Measurements from ENCODE around the gene CELSR2. TPM values are rescaled to one million over a fixed set of nuclear protein-coding genes. Genes with fewer than 3 reads are reported as not detected.
A peak's percentile ranks its signal among the peaks of the same experiment; 100 is the strongest.
"Not testable (repeated sequence)": the region's sequence is repeated elsewhere in the genome, so short reads cannot be mapped to it uniquely, and the experiment has no call there.

CELSR2 gene
- total RNA-seq, 1 experiment from 2014 or later, result 7.8 TPM

DNA sequence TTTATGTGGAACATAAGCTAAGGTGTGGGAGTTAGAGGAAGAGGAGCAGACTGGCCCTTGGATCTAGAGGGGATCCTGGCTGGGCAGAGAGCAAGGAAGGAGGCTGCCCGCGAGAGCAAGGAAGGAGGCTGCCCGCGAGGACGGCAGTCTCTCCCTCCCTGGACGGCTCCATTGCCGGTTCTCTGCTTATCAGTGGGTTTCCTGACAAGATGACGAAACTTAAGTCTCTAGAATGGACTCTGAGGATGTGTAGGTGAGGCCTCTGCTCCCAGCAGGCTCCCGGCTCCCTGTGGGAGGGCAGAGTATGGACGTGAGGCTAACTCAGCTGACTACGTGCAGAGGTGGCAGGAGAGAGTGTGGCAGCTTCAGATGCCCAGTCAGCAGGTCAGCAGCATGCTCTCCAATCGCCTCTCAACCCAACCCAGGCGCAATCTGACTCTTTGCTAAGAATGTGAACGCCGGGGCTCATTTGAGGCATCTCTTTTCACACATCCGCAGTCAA is 51.4 kb downstream of the CELSR2 start:
- H3K27me3 ChIP-seq (ENCODE audit: control insufficient read depth, insufficient read depth, low read length), result no peaks in the 10 kb centered on the region; the same call in 1 of the 2 replicates
- peak; percentile 46 for DNase-seq
- no peak overlapping the region for H3K4me3 ChIP-seq (ENCODE audit: insufficient read depth, low read depth, low read length)
- H3K36me3 ChIP-seq (replicated peaks; ENCODE audit: control insufficient read depth, insufficient read depth, low read length), result no peaks in the 10 kb centered on the region

DNA sequence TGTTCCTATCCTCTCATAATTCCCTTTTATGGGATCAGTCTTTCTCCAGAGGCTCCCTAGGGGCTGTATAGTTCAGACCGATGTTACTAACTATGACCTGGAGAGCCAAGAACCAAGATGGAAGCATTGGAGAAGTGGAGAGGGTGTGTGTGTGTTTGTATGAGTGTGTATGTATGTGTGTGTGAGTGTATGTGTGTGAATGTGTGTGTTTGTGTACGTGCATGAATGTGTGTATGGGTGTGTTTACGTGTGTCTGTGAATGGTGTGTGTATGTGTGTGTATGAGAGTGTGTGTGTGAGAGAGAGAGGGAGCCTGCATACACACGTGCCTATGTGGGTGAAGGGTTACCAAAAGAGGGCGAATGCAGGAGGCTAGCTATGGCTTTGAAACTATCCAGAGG is 52.5 kb downstream of the CELSR2 start:
- DNase-seq, result no peak
- no peaks in the 10 kb centered on the region for H3K36me3 ChIP-seq (replicated peaks; ENCODE audit: control insufficient read depth, insufficient read depth, low read length)
- H3K4me3 ChIP-seq (ENCODE audit: insufficient read depth, low read depth, low read length), result no peak overlapping the region
- no peaks in the 10 kb centered on the region; the same call in 1 of the 2 replicates for H3K27me3 ChIP-seq (ENCODE audit: control insufficient read depth, insufficient read depth, low read length)

DNA sequence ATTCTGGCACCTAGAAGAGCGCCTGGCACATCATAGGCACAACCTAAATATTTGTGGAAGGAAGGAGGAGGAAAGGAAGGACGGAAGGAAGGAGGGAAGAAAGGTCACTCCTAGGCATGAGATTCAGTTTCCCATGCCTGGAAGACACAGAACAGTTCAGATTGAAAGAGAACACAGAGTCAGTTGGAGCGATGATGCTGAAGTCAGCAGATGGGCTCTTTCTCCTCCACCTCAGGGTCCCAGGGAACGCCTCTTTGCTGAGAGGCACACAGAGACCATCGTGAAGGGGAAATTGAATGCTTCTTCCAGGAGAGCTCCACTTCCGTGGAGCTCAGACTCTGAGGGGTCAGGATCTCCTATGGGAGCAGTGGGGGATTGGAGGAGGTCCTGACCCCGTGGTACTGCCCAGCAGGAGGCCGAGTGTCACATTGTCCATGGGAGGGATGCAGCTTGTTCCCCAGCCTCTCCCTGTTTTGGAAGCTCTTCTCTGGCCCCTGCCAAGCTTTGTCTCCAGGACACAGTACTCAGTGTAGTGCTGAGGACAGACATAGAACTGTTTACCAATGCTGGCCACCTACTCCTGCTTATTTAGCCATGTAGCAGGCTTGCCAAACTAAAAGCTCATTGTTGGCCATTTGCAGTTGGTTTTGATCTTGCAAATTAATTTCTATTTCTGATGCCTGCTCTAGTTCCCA is 55.0 kb downstream of the CELSR2 start:
- Histone ChIP-seq H3K36me3 (replicated peaks; ENCODE audit: control insufficient read depth, insufficient read depth, low read length) (no peaks in the 10 kb centered on the region), H3K27me3 (ENCODE audit: control insufficient read depth, insufficient read depth, low read length) (no peaks in the 10 kb centered on the region; the same call in 1 of the 2 replicates), H3K4me3 (ENCODE audit: insufficient read depth, low read depth, low read length) (no peak overlapping the region)
- no peak for DNase-seq

DNA sequence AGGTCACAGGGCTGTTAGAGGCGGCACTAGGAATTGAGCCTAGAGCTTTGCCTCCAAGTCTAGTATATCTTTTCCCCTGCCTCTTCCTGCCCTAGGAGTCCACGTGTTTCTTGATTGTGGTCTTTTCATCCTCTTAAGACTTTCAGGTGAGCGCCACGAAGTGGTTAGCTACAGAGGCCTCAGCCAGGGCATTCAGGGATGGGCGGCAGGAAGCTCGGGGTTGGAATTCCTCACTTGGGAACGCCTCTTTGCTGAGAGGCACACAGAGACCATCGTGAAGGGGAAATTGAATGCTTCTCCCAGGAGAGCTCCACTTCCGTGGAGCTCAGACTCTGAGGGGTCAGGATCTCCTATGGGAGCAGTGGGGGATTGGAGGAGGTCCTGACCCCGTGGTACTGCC is 56.7 kb downstream of the CELSR2 start:
- H3K4me3 ChIP-seq (ENCODE audit: insufficient read depth, low read depth, low read length); H3K27me3 ChIP-seq (ENCODE audit: control insufficient read depth, insufficient read depth, low read length); H3K36me3 ChIP-seq (replicated peaks; ENCODE audit: control insufficient read depth, insufficient read depth, low read length): not testable (repeated sequence)
- peak; percentile 62 for DNase-seq

DNA sequence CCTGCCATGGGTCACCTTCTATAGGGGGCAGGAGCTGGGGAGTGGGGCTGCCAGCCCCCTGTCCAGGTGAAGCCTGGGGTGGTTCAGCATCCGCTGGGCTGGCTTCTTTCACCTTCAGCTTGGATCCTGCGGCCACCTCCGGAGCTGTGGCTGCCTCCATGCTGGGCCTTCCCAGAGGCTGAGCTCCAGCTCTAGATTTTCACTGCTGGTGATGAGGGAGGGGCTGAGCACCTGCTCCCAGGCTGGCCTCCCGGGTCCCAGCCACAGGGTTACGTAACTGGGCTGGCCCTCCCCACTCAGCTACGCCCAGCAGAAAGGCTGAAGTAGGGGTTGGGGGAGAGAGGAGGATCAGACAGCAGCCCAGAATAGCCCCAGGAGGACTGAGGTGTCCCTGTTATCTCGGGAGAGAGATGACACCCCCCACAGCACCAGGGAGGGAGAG is 57.5 kb downstream of the CELSR2 start, which contains the start of gene MYBPHL:
Gene MYBPHL (minus strand): TSS at position 180 of the 442 bp plus-strand sequence. CDS start 20 bp downstream, at position 160.
- peak; percentile 60 for DNase-seq

DNA sequence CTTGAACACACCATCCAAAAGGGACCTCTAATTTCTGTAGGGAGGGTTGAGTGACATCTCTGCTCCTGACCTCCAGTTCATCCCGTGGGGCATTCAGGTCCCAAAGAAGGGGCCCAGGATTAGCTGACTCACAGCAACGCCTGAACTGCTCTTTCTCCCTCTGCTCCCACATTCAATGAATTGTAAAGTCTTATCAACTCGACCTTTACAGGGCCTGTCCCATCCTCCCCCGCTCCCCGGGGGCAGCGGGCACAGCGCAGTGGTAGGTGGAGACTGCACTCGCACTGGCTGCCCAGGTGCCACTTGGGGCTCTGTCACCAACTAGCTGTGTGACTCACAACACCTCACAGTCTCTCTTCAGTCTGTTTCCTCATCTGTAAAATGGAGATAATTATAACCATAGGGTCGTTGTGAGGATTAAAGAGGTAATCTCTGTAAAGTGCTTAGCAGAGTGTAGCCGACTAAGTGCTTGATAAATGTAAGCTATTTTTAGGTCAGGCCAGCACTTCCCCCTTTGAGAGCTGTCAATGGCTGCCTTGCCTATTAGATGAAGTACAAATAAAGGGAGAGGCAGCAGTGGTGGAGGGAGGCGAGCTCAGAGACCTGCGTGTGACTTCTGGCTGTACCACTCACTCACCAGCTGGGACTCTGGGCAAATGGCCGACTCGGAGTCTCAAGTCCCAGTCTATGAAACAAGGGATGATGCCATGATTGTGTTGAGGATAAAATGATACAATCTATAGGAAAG is 58.1 kb downstream of the CELSR2 start:
- no peaks in the 10 kb centered on the region for H3K27me3 ChIP-seq (ENCODE audit: control insufficient read depth, insufficient read depth, low read length)
- H3K4me3 ChIP-seq (ENCODE audit: insufficient read depth, low read depth, low read length), result no peak overlapping the region
- peaks cover 2% of the 10 kb centered on the region; the same call in 1 of the 2 replicates for H3K36me3 ChIP-seq (replicated peaks; ENCODE audit: control insufficient read depth, insufficient read depth, low read length)
- peak; percentile 57 for DNase-seq

More for the DNA sequence above, 57.5 kb downstream of the CELSR2 start, which contains the start of gene MYBPHL:
- Histone ChIP-seq H3K4me3 (ENCODE audit: insufficient read depth, low read depth, low read length) (no peak within 1 kb of the TSS), H3K27me3 (ENCODE audit: control insufficient read depth, insufficient read depth, low read length) (no peaks in the 10 kb centered on the region), H3K36me3 (replicated peaks; ENCODE audit: control insufficient read depth, insufficient read depth, low read length) (peaks cover 2% of the 10 kb centered on the region; the same call in 1 of the 2 replicates)

DNA sequence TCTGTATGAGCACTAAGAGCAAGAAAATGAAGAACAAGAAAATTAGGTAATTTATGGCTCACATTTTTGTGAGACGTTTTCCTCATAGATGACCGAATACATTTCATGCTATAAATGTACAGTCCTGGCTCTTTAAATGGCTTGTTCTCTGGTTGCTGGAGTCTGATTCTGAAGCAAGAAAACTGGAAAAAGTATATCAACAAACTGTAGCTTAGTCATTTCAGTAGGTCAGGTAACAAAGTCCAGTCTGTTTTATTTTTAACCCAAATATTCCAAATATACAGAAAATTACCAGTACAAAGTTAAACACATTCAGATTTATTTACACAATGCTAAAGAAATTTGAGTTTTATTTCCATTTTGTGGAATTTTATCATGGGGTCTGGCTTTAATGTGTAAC is 60.0 kb downstream of the CELSR2 start:
- Histone ChIP-seq H3K4me3 (ENCODE audit: insufficient read depth, low read depth, low read length) (no peak overlapping the region), H3K27me3 (ENCODE audit: control insufficient read depth, insufficient read depth, low read length) (no peaks in the 10 kb centered on the region), H3K36me3 (replicated peaks; ENCODE audit: control insufficient read depth, insufficient read depth, low read length) (peaks cover 12% of the 10 kb centered on the region)
- DNase-seq, result no peak

DNA sequence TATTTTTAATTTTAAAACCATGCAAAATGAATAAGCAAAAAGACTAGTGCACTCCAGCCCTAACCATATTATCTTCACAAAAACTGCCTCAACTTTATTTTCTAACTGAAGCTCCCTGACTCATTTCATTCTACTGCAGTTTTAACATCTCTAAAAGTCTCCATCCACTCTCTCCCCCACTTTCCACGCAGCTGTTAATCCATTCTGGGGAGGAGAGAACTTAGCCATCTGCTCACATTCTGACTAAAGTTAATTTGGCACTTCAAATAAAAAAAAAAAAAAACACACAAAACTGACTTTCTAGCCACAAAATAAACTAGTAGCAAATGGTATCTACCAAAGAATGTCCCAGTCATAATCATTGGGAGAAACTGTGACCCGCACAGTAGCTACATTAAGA is 62.9 kb downstream of the CELSR2 start:
- no peak overlapping the region for H3K4me3 ChIP-seq (ENCODE audit: insufficient read depth, low read depth, low read length)

DNA sequence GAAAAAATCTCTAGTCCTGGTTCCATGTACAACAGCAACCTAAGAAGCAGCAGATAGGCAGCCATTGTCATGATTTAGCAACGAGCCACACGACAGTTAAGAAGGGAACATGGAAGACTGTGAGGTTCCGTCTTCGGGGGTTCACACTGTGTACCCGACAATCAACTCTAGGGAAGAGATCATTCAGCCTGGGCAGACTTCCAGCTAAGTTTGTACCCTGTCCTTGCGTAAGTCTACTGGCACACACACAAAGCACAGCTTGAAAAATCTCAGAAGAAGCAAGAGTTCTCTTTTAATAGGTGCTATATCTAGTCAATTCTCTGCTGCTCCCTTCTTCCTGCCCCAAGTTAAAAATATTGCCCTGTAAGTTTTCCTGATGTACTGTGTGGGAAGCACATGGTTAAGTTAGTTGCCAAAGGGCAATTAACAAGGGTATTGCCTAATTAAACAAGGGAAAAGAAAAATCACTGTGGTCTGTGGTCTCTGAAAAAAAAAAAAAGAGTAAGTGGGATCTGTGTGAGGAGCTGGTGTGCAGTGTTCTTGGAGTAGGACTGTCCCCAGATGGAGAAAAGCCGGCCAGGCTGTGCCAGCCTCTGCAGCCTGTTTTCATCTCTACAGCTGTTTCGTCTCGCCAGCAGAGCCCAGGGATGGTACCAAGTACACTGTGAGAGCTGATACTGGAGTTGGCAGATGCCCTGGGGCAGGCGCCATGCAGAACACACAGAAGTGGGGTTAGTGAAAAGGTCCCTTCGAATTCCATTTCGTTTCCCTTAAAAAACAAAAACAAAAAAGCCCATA is 63.8 kb downstream of the CELSR2 start:
- H3K36me3 ChIP-seq (replicated peaks; ENCODE audit: control insufficient read depth, insufficient read depth, low read length), result peaks cover 25% of the 10 kb centered on the region
- H3K4me3 ChIP-seq (ENCODE audit: insufficient read depth, low read depth, low read length), result no peak overlapping the region
- DNase-seq, result no peak
- no peaks in the 10 kb centered on the region for H3K27me3 ChIP-seq (ENCODE audit: control insufficient read depth, insufficient read depth, low read length)

More for the DNA sequence above, 62.9 kb downstream of the CELSR2 start:
- H3K36me3 ChIP-seq (replicated peaks; ENCODE audit: control insufficient read depth, insufficient read depth, low read length), result peaks cover 20% of the 10 kb centered on the region
- no peak for DNase-seq
- H3K27me3 ChIP-seq (ENCODE audit: control insufficient read depth, insufficient read depth, low read length), result no peaks in the 10 kb centered on the region

DNA sequence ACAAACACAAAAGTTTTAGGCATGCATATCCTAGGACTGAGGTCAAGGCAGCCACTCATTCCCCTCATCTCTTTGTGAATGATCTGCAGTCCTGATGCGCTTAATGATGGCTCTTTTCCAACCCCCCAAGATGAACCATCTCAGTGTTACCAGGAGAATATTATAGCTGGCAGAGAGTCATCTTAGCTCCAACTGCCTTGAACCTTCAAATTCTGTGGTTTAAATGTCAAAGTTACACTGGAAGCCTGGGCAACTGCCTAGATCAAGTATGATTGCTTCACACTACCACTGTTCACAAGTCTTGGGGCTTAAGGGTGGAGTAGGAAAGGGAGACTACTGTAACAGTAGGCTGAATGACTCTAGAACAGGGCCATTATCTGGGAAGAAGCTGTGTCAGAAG is 65.5 kb downstream of the CELSR2 start:
- no peaks in the 10 kb centered on the region for H3K27me3 ChIP-seq (ENCODE audit: control insufficient read depth, insufficient read depth, low read length)
- no peak for DNase-seq
- H3K36me3 ChIP-seq (replicated peaks; ENCODE audit: control insufficient read depth, insufficient read depth, low read length), result peaks cover 25% of the 10 kb centered on the region
- H3K4me3 ChIP-seq (ENCODE audit: insufficient read depth, low read depth, low read length), result no peak overlapping the region

DNA sequence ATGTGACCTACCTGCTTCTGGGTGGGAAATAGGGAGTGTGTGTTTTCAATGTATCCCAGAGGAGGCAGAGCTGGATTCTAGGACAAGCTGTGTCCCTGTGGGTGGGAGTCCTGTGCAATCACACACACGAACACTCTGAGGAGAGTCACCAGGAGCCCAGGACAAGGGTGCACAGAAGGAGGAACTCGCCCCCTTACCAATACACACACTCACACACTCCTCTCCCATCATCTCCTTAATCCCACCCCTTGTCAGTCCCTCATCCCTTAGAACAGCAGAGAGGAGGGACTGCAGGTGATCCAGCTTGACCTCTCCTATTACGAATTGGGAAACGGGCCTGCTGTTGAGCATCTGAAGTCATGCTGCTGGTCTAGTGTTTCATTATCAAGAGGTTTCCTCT is 65.9 kb downstream of the CELSR2 start:
- peaks cover 25% of the 10 kb centered on the region for H3K36me3 ChIP-seq (replicated peaks; ENCODE audit: control insufficient read depth, insufficient read depth, low read length)
- H3K27me3 ChIP-seq (ENCODE audit: control insufficient read depth, insufficient read depth, low read length), result no peaks in the 10 kb centered on the region
- DNase-seq, result no peak
- H3K4me3 ChIP-seq (ENCODE audit: insufficient read depth, low read depth, low read length), result no peak overlapping the region

DNA sequence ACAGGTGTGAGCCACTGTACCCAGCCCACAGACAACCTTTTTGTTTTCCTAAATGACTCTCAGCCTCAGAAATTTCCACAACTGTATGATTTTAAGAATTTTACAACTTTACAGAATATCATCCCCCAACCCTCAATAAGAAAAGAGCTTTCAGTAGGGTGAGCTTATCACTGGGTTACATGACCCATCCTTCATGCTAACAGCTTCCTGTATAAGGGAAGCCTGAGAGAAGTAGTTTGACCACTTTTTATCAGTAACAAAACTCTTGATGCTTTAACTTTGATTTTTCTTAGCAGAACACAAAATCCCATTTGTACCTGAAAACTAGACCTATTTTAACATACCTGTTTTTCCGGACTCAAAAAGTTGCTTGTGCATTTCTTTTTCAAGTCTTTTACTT is 67.2 kb downstream of the CELSR2 start:
- DNase-seq, result no peak
- peaks cover 29% of the 10 kb centered on the region for H3K36me3 ChIP-seq (replicated peaks; ENCODE audit: control insufficient read depth, insufficient read depth, low read length)
- no peak overlapping the region for H3K4me3 ChIP-seq (ENCODE audit: insufficient read depth, low read depth, low read length)
- H3K27me3 ChIP-seq (ENCODE audit: control insufficient read depth, insufficient read depth, low read length), result no peaks in the 10 kb centered on the region

DNA sequence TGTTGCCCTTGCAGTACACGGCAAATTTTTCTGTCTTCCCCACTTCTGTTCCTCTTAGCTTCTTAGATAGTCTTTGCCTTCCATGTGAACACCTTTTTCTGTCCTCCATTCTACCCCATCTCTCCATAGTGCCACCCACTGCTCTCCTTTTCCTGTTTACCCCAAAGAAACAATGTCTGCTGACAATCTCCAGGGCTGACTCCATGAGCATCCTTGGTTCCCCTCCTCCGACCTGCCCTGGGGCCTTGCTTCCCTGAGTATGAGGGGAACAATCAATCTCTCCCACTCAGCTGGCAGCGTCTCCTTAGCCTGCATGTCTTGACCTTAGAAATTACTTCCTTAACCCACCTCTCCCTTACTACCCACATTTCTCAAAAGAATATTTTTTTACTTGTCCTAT is 69.8 kb downstream of the CELSR2 start:
- no peak for DNase-seq
- Histone ChIP-seq H3K27me3 (ENCODE audit: control insufficient read depth, insufficient read depth, low read length) (no peaks in the 10 kb centered on the region), H3K4me3 (ENCODE audit: insufficient read depth, low read depth, low read length) (no peak overlapping the region), H3K36me3 (replicated peaks; ENCODE audit: control insufficient read depth, insufficient read depth, low read length) (peaks cover 29% of the 10 kb centered on the region)

DNA sequence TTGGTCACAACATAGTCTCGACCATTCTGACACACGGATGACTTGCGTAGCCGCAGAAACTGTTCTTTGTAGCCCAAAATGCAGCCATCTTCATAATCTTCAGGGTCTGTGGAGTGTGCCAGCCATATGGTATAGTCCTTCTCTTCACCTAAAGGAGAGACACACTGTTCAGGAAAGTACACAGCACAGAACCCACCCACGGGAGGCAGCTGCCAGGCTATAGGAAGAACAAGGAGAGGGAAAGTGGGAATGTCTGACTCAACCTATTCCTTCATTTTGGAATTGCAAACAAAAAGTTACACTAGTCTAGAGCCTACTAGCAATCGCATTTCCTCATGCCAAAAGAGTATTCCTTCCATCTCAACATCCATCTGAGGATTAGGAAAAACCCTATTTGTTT is 73.6 kb downstream of the CELSR2 start:
- Histone ChIP-seq H3K4me3 (ENCODE audit: insufficient read depth, low read depth, low read length) (no peak overlapping the region), H3K27me3 (ENCODE audit: control insufficient read depth, insufficient read depth, low read length) (no peaks in the 10 kb centered on the region), H3K36me3 (replicated peaks; ENCODE audit: control insufficient read depth, insufficient read depth, low read length) (peaks cover 22% of the 10 kb centered on the region)
- DNase-seq, result no peak

Data from H7 (cell line).